ENCODE data around the gene STK24.

STK24 gene

GRCh38 chr13:98524793-98525192 is 52.1 kb downstream of the STK24 start:
- no peaks in the 10 kb centered on the region for H3K36me3 ChIP-seq (replicated peaks)
- no peak overlapping the region for H3K4me3 ChIP-seq (ENCODE audit: low read depth, low read length)
- no peaks in the 10 kb centered on the region for H3K27me3 ChIP-seq (replicated peaks)
- no peak for DNase-seq
- TF ChIP-seq CTCF (IDR thresholded peaks at IDR 0.05; ENCODE audit: low read depth, low read length, missing control alignments): no peak
- in situ Hi-C loops (cut with HindIII; ENCODE audit: low pct_ligation_motif_present, low sequenced_read_pairs): no loop called here
- no peak overlapping the region for H3K27ac ChIP-seq

GRCh38 chr13:98524391-98524790 is 52.5 kb downstream of the STK24 start:
- TF ChIP-seq CTCF (IDR thresholded peaks at IDR 0.05; ENCODE audit: low read depth, low read length, missing control alignments): no peak
- H3K27me3 ChIP-seq (replicated peaks): no peaks in the 10 kb centered on the region
- H3K4me3 ChIP-seq (ENCODE audit: low read depth, low read length): no peak overlapping the region
- in situ Hi-C loops (cut with HindIII; ENCODE audit: low pct_ligation_motif_present, low sequenced_read_pairs): no loop called here
- no peaks in the 10 kb centered on the region for H3K36me3 ChIP-seq (replicated peaks)
- H3K27ac ChIP-seq: no peak overlapping the region
- DNase-seq: no peak

- no peak for DNase-seq
- Histone ChIP-seq H3K36me3 (replicated peaks) (no peaks in the 10 kb centered on the region), H3K27me3 (replicated peaks) (no peaks in the 10 kb centered on the region), H3K4me3 (ENCODE audit: low read depth, low read length) (no peak overlapping the region), H3K27ac (no peak overlapping the region)
- in situ Hi-C loops (cut with HindIII; ENCODE audit: low pct_ligation_motif_present, low sequenced_read_pairs): no loop called here
- TF ChIP-seq CTCF (IDR thresholded peaks at IDR 0.05; ENCODE audit: low read depth, low read length, missing control alignments): no peak
Measured at GRCh38 chr13:98523455-98524102, 53.3 kb downstream of the STK24 start.

- no peak for TF ChIP-seq CTCF (IDR thresholded peaks at IDR 0.05; ENCODE audit: low read depth, low read length, missing control alignments)
- Histone ChIP-seq H3K36me3 (replicated peaks) (no peaks in the 10 kb centered on the region), H3K27ac (no peak overlapping the region), H3K27me3 (replicated peaks) (no peaks in the 10 kb centered on the region), H3K4me3 (ENCODE audit: low read depth, low read length) (no peak overlapping the region)
- in situ Hi-C loops (cut with HindIII; ENCODE audit: low pct_ligation_motif_present, low sequenced_read_pairs): no loop called here
- DNase-seq: no peak
Measured at GRCh38 chr13:98522371-98522770, 54.5 kb downstream of the STK24 start.

GRCh38 chr13:98521461-98522247 is 55.3 kb downstream of the STK24 start:
- no peak for DNase-seq
- Histone ChIP-seq H3K27ac (no peak overlapping the region), H3K36me3 (replicated peaks) (no peaks in the 10 kb centered on the region), H3K27me3 (replicated peaks) (no peaks in the 10 kb centered on the region), H3K4me3 (ENCODE audit: low read depth, low read length) (no peak overlapping the region)
- in situ Hi-C loops (cut with HindIII; ENCODE audit: low pct_ligation_motif_present, low sequenced_read_pairs): no loop called here
- TF ChIP-seq CTCF (IDR thresholded peaks at IDR 0.05; ENCODE audit: low read depth, low read length, missing control alignments): no peak
